Stimulated activated CD4-positive, alpha-beta T cell treated with anti-CD3 and anti-CD28 coated beads, Interleukin-2, amount 100 ng/mL, for 24 hours (primary cell): ENCODE results near the gene WDR1.

Experiments used
- DNase-seq, 2 donors: peaks; one replicate each; pipeline ENCODE4 v3.0.0-alpha.2; 2020

WDR1 gene, protein sequence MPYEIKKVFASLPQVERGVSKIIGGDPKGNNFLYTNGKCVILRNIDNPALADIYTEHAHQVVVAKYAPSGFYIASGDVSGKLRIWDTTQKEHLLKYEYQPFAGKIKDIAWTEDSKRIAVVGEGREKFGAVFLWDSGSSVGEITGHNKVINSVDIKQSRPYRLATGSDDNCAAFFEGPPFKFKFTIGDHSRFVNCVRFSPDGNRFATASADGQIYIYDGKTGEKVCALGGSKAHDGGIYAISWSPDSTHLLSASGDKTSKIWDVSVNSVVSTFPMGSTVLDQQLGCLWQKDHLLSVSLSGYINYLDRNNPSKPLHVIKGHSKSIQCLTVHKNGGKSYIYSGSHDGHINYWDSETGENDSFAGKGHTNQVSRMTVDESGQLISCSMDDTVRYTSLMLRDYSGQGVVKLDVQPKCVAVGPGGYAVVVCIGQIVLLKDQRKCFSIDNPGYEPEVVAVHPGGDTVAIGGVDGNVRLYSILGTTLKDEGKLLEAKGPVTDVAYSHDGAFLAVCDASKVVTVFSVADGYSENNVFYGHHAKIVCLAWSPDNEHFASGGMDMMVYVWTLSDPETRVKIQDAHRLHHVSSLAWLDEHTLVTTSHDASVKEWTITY

DNA sequence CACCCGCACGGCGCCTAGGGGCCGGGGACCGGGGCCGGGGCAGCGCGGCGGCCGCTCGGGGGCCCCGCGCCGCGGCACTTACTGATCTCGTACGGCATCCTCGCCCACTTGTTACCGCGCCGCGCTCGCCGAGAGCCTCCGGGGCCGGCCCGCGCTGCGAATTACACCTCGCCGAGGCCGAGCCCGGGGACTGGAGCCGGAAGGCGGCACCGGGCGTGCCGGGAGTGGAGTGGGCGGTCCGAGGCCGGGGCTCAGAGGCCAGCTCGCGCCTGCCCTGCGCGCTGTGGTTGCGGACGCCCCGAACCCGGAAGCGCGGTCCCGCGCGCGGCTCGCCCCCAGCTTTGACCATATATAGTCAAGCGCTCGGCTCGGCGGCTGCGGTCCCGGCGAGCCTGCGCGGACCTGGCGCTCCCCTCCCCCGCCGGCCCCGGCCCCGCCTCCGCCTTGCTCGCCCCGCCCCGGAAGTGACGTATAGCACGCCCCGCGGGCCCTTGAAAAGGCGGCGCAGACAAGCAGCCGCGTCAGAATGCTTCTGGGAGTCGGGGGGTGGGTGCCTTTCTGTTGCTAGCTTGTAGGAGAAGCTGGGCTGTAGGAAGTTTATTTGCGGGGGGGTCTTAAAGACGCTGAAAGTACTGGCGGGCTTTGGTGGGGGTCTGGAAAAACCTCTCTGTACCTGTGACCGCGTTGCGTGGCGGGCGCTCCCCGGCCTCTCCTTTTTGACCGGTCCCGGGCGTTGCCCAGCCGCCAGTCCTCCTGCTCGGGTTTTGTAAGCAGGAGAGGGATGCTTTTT is at the start of gene WDR1:
Gene WDR1 (minus strand): TSS at position 231 of the 790 bp plus-strand sequence. CDS start 133 bp downstream, at position 98.
- peak; percentile 88 to 91 for DNase-seq

DNA sequence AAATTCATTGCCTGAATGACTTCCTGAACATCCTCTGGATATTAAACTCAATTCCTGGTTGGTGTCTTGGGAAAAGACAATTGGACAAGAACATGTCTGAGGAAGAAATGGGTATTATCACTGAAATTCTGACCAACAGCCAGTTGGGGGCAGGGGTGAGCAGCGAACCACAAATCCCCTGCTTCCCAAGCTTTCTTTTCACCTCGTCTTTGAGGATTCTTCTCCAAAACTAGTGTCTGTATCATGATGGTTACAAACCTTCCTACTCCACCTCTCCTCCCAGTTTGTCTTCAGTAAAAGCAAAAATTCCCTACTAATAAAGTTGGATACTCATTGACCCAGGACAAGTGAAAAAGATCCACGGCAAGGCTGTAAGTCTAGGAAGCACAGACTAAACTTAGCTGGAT is 48.3 kb upstream of the WDR1 start:
- peak in 1 of 2 donors; percentile 36 for DNase-seq

DNA sequence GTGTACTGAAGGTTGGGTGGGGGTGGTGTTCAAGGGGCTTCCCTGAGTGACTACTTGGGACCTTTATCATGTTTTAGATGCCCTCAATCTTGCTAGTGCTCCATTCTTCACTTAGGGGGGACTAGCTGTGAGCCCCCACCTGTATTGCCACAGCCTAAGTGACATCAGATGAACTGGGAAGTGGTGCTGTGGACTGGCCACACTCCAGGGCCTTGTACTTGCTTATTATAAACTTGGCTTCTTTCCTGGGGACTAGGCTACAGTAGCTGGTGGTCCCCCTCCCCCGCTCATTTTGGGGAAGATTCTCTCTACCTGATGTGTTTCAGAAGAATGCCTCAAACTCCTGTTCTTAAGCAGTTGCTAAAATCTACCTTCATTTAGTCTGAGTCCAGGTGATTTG is 46.7 kb upstream of the WDR1 start:
- no peak for DNase-seq

DNA sequence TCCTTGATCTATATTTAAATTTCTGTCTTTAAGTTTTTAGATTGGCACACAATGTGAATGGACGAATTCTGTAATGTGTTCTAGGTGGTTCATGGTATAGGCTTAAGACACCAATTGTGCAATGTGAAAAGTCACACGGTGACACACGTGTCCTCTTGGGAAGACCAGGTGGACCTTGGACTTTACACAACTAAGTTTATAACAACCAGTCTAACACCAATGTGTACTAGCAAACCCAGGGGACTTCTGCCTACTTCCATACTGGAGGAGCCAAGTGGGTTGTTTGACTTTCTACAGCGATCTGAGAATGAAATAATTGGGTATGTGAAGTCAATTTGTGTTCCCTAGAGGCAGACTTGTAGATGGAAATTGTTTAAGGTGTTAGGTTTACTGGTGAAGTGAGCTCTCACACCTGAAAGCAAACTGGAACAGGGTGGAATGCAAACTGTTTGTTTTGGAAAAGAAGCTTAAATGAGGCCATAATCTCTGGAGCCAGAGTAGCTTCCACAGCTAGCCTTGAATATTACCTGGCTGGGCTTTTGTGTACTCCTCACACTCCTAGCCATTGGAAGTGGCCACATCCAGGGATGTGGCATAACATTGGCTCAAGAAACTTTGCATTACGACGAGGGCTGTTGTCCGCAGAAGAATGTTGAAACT is 45.9 kb upstream of the WDR1 start:
- no peak for DNase-seq

DNA sequence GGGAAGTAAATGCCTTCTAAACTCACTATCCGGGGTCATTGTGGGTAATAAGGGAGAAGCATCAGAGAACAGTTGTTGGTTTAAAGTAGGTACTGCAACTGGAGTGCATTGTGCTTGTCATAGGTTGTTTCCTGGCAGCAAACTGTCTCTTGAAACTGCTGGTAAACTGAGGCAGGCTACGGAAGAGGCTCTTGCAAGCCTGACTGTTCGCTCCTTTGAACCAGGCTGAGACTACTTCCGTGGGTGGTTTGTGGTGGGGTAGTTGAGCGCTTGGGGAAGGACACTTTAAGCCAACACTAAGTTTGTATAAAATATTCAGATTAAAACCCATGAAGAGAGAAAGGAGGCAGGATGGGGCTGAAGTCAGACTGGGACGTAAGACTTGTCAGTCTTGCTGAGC is 45.2 kb upstream of the WDR1 start:
- peak; percentile 15 to 18 for DNase-seq

DNA sequence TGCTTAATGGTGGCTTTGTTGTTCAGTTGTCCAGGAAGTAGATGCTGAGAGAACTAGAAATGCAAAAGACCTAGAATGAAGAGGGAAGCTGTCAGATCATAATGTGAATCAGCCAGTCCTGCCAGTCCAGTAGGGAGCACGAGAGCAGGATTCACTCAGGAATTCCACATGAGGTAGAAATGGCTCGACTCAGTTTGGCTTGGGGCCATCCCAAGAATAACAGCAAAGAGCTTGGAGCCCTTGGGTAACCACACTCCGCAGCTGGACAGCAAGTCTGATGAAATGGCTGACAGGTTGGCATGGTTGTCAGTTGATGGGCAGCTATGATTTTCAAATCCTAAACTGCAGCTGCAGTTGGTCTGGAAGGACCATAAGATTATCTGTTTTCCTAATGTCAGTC is 44.5 kb upstream of the WDR1 start:
- no peak for DNase-seq

DNA sequence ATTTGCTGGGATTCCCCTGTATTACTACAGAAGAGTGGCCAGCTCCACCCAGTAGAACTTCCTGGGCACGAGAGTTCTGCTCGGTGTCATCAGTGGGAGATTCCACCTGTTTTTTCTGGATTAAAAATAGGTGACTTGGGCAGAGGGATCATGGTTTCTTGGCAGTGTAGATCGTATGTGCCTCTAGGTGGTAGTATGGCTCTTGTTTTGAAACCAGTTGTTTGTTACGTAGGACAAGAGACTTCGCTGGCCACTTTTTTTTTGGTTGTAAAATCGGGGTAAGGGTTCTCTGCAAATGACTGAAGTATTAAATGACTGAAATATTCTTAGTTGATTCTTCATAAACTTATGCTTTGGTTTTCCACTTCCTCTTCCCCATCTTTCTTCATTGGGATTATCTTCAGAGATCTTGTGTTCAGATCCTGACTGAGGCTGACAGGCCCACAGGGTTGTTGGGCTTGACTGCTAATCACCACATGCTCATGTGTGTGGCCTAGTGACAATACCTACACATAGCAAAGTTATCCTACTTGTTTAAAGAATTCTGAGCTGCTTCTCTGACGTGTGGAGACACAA is 43.8 kb upstream of the WDR1 start:
- DNase-seq: no peak

DNA sequence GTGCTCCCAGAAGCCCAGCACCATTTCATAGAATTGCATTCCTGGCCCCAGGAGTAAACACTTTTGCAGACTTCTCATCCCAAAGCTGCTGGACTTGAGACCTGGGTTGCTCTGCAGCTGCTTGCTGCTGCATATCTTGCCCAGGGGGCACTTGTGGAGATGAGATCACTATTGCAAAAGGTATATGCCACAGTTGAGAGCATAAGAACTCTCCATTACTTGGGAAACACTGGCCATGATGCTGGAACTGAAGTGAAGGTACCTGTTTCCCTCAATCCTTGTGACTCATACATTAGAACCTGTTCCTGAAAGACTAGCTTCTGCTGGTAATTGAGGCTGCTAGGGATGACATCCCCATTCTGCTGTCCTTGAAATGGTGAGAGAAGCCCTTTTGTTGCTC is 43.1 kb upstream of the WDR1 start:
- no peak for DNase-seq

DNA sequence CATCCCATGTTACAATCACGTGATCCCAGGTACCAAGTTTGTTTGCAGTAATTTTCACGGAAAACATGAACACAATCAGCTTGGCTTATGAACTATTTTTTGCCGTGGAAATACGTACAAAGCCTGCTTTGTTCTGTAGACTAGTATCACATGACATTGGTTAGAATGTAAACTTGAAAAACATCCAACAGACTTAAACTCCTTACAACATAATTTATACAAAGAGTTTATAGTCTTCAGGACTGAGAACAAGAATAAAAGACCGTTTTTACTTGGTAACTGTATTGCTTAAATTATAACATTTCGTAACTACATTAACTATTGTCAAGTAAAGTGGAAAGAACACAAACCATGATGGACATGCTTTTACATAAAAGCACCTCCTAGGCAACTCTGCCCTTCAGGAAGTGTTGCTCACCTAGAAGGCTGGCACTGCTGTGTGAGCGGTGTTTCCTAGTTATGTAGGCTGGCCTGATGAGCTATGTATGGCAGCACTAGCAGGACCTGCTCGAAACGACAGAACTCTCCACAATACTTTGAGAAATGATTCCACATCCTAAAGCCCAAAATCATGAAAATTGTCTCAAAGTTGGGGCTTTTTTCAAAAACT is 41.8 kb upstream of the WDR1 start:
- no peak for DNase-seq

DNA sequence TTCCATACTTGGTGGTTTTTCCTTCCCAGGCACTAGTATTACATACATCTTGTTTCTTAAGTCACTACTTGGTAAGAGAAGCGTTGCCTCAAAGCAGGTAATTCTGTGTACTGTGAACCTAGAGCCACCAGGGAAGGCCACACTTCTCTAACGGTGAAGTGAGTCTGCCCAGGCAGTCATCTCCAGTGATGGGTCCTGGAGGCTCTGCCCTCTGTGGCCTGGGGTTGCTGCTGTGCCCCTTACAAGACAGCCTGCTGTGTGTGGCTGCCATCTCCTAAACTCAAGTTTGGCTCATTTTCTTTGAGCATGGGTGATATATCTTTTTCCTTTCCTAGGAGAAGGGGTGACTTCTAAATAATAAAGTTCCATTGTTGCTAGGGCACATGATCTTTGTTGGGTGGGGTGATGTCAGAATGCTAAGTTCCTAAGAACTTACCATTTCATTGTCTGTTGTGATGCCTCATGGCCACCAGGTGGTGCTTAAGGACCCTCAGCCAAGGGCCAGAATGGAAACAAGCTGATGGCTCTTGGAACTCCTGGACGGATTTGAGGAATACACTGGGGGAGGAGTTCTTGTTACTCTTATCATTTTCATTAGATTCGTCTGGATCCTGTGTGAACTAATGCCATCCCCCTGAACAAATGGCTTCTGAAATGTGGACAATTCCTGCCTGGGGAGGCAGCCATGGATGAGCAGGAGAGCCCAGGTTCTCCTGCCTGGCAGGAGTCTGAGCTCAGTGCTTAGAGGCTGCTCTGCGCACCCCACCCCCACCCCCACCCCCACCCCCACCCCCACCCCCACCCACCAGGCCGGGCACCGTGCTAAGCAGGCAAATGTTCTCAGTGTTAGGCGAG is 41.1 kb upstream of the WDR1 start:
- peak; percentile 38 to 42 for DNase-seq

DNA sequence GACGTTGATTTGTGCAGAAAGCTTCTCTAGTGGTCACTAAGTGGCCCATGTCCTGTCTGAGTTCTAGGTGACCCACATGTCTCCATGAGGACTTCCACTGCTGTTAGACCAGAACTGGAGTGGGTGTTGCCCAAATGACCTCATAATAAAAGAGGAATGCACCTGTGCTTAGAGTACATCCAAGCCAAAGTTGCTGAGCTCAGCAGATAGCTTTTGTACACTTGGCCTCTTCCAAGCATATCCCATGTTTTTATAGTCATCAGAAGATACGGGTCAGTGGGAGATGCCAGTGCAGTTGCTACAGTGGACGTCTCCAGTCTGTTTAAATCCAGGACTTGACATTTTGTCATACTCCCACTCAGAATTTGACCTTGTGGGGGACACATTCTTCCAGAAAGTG is 37.6 kb upstream of the WDR1 start:
- DNase-seq: no peak

DNA sequence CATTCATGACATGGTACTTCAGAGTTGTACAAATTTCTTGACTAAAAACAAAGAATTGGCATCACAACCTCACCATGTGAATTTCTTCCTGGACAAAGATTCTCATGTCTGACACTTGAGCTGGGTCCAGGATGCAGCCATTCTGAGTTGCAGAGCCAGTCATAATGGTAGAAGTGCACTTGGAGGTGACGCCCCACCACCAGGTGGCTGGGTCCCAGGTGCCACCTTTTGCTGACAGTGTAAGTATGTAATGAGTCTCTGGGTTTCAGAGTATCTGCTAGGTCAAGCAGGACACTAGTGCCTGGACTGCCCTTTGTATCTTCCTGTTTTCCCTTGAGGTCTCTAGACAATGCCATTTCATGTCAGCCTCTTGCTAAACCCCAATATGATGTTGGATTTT is 36.6 kb upstream of the WDR1 start:
- no peak for DNase-seq

DNA sequence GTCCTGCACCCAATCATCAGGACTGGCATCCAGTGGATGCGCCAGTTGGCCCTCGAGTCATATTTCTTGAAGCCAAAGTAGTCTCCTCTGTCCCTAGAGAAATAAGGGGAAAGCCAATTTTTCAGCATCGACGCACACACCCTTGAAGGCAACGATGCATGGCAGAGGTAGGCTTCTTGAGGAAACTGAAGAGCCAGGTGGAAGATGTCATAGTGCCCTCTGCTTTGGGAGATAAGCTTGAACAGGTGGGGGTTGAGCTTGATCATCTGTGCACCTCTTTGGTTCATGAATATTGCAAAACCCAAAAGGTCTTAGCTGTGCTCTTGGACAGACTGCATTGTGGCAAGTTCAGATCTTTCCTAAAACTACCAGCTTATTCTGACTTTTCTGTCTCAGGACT is 34.6 kb upstream of the WDR1 start:
- DNase-seq: no peak

DNA sequence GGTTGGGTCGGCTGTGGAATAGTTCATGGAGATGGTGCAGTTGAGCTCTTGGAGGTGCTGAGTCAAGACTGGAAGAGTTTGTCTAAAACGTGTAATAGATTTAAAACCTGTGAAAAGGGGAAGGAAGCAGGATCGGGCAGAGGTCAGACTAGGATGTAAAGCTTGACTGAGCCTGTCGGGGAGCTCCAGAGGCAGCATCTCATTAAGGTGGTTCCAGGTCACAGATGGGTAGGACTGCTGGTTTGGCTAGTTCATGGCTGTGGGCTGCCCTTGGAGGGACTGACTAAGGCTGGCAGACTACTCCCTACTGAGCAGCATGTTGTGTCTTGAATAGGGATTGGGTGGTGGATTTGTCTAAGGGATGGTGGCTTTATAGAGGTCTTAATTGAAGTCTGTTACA is 28.4 kb upstream of the WDR1 start:
- DNase-seq: no peak

DNA sequence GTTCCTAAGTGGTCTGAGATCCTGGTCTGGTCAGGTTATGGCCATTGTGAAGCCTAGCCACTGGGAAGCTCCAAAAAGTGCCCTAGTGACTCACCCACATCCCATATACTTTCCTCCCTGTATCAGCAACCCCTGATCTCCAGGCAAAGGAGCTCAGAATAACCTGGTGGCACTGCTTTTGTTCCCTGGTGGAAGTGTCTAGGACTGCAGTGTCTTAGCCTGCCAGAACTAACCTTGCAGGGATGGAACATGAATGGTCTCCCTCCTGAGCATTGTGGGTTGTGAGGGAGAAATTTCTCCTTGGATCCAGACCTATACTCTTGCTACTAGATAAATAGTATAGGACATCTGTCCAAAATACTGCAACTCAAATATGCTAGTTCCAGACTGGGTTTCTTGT is 27.9 kb upstream of the WDR1 start:
- DNase-seq: no peak

DNA sequence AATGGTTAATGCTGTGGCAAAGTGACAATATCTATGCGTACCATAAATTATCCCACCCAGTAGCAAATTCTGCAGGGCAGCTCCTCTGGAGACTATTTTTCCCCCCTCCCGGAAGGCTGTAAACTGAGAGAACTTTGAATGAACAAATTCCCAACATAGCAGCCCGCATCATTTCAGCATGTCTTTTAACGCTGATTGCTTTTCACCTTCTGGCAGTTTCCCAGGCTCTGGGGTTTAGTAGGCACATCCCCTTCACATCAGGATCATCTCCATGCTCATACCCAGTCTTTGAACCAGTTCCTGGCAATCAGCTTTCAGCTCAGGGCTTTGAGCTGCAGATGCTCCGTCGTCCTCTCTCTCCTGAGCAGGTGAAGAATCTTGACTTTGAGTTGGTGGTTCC is 26.6 kb upstream of the WDR1 start:
- DNase-seq: no peak

DNA sequence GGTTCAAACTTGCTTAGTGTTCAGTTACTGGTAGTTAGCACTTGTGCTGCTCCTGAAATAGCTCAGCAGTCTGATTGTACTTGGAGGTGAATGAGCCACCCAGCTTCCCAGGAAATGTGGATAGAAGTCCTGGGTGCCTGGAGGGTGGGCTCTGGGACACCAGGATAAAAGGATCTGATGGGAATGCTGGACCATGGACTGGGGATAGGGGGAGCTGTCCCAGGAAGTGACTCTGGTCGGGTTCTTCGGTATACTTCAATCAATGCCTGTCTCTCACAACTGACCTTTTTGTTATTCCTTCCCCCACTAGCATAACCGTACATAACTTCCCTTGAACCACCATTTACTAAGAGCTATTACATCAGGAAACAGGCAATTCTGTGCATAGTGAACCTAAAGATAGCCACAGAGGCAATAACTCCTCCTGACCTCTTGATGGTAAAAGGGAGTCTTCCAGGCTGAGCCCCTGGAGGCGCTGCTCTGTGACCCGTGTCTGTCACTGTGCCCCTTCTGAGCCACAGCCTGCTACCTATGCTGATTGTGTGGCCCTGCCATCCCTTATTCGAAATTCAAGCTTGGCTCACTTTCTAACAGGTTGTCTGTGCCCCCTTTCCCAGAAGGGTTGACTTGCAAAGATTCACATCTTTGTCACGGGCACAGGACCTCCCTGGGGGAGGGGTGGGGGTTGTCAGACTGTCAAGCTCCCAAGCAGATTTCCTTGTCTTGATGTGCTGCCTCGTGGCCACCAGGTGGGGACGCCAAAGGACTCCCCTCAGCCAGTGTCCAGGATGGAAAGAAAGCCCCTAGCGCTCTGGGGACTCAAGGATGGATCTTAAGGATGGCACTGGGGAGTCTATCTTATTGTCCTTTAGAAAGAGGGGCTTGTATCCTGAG is 24.5 kb upstream of the WDR1 start:
- DNase-seq: no peak

DNA sequence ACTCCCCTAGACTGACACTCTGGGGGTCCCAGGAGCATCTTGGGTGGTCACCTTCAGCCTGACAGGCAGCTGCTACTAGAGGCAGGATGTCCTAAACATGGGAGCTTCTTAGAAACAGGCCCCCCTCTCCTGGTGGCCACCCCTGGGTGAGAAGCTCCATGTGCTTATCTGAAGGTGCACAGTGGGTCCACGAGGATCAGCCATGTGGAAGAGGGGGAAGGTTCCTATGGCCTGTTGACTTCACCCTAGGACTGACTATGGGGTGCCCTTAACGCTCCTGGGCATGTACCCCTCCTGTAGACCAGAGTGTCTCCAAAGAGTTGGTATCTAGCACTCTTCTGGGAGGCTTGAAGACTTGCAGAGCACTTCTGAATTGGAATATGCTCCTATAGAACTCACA is 22.9 kb upstream of the WDR1 start:
- no peak for DNase-seq

DNA sequence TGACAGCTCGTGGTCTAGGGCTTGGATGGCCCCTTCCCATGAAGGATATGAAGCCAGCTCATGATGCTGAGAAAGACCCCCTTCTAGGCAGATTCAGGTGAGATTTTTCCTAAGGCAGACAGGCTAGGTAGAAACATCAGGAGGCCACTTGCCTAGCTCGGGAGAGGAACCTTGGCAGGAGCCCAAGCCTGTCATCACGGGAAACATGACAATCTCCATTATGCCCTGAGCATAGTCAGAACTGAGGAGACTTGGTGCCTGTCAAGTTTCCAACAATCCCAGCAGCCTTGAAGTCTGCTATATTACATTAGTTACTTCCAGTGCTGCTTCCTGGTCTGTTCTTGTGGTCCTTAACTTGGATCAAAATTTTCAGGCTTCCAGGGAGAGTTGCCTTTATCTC is 18.7 kb upstream of the WDR1 start:
- DNase-seq: no peak

DNA sequence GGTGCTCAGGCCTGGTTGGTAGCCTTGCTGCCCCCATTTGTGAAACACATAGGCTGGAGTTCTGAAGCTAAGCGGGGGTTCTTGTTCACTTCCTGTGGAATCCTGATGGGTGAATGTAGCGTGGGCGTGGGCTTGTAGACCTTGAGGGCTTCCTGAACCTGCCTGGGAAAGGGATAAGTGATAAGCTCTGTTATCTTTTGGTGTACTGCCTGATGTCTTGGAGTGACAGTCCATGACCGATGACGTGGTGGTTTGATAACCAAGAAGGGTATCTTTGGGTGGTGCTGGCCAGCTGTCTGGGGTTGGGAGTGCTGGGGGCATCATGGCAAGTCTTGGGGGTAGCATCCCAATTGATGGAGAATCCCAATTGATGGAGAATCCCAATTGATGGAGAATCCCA is 17.5 kb upstream of the WDR1 start:
- DNase-seq: no peak

DNA sequence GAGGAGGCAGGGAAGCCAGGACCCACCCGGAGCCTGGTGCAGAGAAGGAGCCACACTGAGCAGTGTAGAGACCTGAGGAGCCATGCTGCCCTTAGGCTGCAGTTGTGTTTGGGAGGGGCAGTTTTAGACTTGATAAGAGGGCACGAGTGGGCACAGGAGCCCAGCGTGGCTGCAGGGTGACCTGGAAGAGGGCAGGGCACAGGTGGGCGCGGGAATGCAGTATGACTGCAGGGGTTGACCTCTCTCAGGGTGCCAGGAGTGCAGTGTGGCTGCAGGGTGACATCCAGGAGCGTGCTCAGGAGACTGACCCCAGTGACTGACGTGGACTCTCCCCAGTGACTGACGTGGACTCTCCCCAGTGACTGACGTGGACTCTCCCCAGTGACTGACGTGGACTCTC is 14.6 kb upstream of the WDR1 start:
- no peak for DNase-seq
